Endometrial microvascular endothelial cells (primary cell): ENCODE measurements around the gene OTUB2. TPM values are rescaled to one million over a fixed set of nuclear protein-coding genes. Genes with fewer than 3 reads are reported as not detected.
"Not testable (repeated sequence)": the region's sequence is repeated elsewhere in the genome, so short reads cannot be mapped to it uniquely, and the experiment has no call there.

Experiments
- in situ Hi-C: cut with HindIII; loops from 2 replicates; pipeline ENCODE4 v1.10.0; 2017; ENCODE audit warnings: low sequenced_read_pairs, low pct_unique_long_range_greater_than_20kb; ENCODE audit errors: inconsistent ontology term
- total RNA-seq: library from RNA; depleted of rRNA; stranded (reverse); fragments of >200 nt; gene quantifications from one replicate; pipeline ENCODE4 v1.2.3, GENCODE V29; 2015; ENCODE audit errors: inconsistent ontology term

OTUB2 gene
- total RNA-seq, 1 donor from 2014 or later = 3.1 TPM

DNA sequence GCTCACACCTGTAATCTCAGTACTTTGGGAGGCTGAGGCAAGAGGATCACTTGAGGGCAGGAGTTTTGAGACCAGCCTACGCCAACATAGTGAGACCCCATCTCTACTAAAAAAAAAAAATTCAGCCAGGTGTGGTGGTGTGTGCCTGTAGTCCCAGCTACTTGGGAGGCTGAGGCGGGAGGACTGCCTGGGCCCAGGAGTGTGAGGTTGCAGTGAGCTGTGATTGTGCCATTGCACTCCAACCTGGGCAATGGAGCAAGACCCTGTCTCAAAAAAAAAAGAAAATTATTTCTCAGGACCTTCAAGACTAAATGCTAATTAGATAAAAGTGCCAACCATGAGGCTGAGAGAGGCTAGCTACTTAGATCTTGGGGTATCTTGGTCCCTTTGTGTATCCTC, 23.5 kb downstream of the OTUB2 start:
- in situ Hi-C loops = no loop called here

DNA sequence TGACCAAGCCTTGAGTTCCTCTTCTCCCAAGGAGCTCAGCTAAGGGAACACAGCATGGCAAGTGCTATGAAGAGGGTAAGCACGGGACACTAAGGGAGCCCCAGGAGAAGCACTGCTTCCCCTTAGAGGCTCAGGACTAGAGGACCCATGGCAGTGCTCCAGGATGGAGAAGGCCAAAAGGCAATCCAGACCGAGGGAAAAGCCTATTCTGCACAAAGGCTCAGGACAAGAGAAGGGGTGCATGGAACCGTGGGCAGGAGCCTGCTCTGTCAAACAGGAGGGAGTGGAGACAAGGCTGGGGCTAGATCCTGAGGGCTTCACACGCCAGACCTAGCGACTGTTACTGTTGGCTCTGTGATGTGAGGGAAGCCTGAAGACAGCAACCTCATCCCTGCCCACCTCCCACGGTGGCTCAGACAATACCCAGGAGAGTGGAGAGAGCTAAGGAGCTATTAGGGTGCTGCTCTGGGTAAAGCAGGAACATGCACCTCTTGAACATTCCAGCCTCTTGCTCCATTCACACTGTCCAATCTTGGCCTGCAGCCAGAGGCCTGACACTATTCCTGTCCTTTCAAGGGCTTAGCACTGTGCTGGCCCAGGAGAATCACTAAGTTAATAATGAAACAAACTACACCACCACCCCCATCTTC, 24.2 kb downstream of the OTUB2 start:
- in situ Hi-C loops = no loop called here

DNA sequence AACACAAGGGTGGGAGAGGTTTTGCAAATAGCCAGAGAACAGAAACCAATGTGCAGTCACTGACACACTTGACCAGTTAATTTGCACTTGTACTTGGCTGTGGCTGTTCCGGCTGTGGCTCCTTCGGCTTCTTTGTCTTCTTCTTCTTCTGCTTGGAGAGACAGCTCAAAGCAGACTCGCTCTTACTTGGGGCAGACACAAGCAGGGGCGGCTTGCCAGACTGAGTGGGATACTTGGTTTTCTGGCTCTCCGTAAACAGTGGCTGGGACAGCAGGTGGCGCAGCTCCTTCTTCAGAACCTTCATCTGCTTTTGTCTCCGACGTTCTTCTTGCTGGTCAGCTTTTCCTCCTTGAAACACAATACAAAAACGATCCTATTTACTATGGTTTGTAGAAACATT, 25.0 kb downstream of the OTUB2 start:
- in situ Hi-C loops = no loop called here

DNA sequence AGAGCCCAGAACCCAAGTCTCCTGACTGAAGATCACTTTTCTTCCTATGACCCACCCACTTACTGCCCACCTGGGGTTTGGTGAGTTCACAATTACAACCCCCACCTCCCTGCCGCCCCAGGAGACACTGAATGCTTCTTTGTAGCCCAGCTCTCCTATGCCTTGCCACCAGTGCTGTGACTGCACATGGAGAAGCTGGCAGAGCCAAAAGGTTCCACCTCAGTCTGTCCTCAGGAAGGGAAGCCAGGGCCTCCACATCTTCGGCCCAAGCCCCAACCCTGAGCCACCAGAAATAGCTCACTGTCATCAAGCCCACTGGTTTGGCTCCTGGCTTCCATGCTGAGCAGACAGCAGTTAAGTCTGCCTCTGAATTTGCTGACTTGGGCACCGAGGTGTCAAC, 25.6 kb downstream of the OTUB2 start:
- in situ Hi-C loops = no loop called here

DNA sequence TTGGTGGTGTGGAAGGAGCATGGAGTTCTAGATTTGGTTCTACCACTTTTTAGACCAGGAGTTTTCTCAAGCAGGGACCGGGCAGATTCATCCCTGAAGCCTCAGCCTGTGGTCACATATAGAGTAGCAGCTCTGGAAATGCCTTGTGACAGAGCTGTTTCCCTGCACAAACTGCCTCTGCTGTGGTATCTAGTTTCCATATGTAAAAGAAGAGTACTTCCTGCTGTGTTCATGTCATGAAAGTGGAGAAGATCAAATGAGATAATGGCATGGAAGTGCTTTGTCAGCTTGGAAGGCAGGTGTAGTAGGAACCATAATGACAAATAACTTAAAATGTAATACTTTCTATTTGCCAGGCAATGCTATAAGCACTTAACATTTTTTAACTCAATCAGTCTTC, 26.1 kb downstream of the OTUB2 start:
- in situ Hi-C loops = no loop called here

DNA sequence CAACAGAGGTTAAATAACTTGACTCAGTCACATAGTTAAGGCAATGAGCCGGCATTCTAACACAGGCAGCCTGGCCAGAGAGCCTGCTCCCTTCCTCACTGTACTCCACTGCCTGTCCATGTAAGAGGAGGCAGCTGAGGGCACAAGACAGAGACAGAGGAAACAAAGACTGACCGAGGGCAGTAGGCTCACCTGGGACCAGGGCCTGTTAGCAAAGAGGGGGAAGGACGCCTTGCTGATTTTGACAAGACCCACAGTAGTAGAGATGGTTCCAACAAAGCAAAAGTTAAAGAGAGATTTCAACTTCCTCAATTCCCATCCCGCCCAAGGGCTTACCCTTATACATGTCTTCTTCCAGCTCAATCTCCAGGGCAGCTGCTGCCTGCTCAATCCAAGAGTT, 26.5 kb downstream of the OTUB2 start:
- in situ Hi-C loops = no loop called here

- in situ Hi-C loops = no loop called here
Measured at GRCh38 chr14:94054401-94054800, 28.3 kb downstream of the OTUB2 start.

DNA sequence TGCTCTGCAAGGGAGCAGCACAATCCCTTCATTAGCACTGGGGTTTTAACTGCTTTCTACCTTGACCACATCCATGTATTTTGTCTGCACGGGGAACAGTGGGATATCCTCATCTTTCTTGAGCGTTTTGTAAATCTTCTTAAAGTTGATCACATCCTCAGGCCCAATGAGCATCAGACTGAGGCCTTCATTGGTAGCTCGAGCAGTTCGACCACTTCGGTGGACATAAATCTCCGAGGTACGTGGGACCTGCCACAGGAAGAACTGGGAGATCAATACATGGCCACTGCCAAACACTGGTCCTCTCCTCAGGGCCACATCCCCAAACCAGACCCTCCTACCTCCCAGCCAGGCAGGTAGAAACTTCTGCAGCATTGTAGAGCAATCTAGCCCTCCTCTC, 28.8 kb downstream of the OTUB2 start:
- in situ Hi-C loops = no loop called here

DNA sequence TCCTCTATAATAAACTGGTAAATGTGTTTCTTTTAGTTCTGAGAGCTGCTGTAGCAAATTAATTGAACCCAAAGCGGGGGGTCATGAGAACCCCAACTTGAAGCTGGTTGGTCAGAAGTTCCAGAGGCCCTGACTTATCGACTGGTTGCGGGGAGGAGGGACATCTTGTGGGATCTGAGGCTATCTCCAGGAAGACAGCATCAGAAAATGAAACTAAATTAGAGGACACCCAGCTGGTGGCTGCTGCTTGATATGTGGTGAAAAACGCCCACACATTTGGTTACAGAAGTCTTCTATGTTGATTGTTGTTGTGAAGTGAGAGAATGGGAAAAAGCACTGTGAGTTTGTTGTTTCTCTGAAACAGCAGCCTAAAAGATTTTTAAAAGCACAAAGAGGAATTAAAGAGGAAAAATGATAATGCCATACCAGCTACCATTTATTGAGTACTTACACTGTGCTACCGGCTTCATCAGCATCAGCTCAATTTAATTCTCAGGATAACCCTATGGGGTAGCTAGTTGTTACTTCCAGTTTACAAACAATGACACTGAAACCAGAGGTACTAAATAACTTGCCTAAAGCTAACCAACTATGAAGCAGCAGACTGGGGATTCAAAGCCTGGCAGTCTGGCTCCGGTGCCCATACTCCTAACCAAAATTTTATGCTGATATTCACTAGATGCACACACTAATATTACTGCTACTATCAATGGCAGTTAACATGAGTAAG, 30.6 kb downstream of the OTUB2 start:
- in situ Hi-C loops = no loop called here

GRCh38 chr14:94058128-94058673, 32.1 kb downstream of the OTUB2 start:
- in situ Hi-C loops = no loop called here

- in situ Hi-C loops = no loop called here
Measured at GRCh38 chr14:94058674-94059138, 32.6 kb downstream of the OTUB2 start.

GRCh38 chr14:94059998-94060397, 33.9 kb downstream of the OTUB2 start:
- in situ Hi-C loops = no loop called here

DNA sequence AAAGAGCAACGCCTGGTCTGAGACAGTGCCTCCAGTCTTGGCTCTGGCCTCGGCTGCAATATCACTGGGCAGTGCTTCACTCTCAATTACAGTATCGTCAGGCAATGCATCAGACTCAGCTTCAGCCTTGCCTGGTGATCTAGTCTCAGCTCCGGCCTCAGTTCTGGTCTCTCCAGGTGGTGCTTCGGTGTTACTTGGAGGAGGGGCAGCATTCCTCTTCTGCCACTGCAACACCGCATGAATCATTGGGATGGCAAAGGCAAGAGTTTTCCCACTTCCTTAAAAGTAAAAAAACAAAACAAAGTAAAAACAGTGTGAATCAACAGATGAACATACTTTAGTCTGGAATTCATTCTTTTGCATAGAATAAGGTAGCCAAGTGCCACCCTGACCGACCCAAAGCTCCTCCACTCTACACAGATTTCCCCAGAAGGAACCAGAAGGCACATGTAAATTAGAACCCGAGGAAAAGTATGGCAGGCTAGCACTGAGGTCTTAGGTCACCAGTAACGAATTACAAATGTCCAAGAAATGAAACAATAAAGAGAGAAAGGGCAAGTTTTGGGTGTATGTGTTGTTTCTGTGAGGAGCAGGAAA, 36.3 kb downstream of the OTUB2 start:
- in situ Hi-C loops = no loop called here

- in situ Hi-C loops = no loop called here
Measured at GRCh38 chr14:94066089-94066676, 40.0 kb downstream of the OTUB2 start.

DNA sequence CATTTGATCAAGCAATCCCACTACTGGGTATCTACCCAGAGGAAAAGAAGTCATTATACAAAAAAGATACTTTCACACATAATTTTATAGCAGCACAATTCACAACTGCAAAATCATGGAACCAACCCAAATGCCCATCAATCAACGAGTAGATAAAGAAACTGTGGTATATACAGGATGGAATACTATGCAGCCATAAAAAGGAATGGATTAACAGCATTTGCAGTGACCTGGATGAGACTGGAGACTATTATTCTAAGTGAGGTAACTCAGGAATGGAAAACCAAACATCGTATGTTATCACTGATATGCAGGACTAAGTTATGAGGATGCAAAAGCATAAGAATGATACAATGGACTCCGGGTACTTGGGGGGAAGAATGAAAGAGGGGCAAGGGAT, 45.9 kb downstream of the OTUB2 start:
- in situ Hi-C loops = not testable (repeated sequence)

DNA sequence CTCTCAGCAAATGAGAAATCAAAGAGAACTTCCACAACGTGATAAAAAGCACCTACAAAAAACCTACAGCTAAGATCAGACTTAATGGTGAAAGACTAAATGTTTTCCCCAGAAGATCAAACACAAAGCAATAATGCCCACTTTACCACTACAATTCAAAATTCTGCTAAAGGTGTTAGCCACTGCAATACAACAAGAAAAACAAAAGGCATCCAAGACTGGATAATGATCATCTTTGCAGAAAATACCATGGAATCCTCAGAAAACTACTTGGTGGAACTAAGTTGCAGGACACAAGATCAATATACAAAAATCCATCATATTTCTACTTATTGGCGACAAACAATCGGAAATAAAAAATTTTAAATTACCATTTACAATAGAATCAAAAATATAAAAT, 48.4 kb downstream of the OTUB2 start:
- in situ Hi-C loops = no loop called here

GRCh38 chr14:94075008-94075407, 48.9 kb downstream of the OTUB2 start:
- in situ Hi-C loops = no loop called here

- in situ Hi-C loops = no loop called here
Measured at GRCh38 chr14:94077111-94077821, 51.1 kb downstream of the OTUB2 start.

- in situ Hi-C loops = no loop called here
Measured at GRCh38 chr14:94077823-94078222, 51.7 kb downstream of the OTUB2 start.
